Kidney (tissue), 14 donors: Measurements from ENCODE around the gene SORCS2. TPM values are rescaled to one million over a fixed set of nuclear protein-coding genes. Genes with fewer than 3 reads are reported as not detected.

Source experiments
- DNase-seq, 5 donors: peaks; one replicate each; pipeline ENCODE4 v3.0.0-alpha.2; 2013 to 2020
- FAIRE-seq: peaks from 2 replicates; lab custom pipeline; 2012; peaks lifted over from hg19 to GRCh38; lab: Jason Lieb, UNC
- H3K27ac ChIP-seq, 2 donors: one replicate each; pipeline ENCODE4 v1.7.0; 2013; ENCODE audit warnings: low read depth in 2 of 2, low read length in 2 of 2, inconsistent platforms in 1 of 2
- H3K27me3 ChIP-seq: one replicate; pipeline ENCODE4 v1.7.1; 2013; ENCODE audit warnings: low read length, inconsistent platforms; ENCODE audit not compliant: control insufficient read depth, insufficient read depth
- H3K36me3 ChIP-seq, 3 donors: one replicate each; pipeline versions ENCODE4 v1.7.0 to v1.7.1; 2013; ENCODE audit warnings: low read length in 3 of 3, control low read depth in 1 of 3, inconsistent platforms in 1 of 3; ENCODE audit not compliant: insufficient read depth in 3 of 3, control insufficient read depth in 2 of 3
- H3K4me1 ChIP-seq, 3 donors: one replicate each; pipeline versions ENCODE4 v1.7.0 to v1.7.1; 2013; ENCODE audit warnings: low read length in 3 of 3, inconsistent platforms in 1 of 3, low read depth in 1 of 3; ENCODE audit not compliant: control insufficient read depth in 2 of 3, insufficient read depth in 2 of 3
- H3K4me3 ChIP-seq, 3 donors: one replicate each; pipeline versions ENCODE4 v1.7.0 to v1.8.1; 2013; ENCODE audit warnings: low read length in 3 of 3, control low read depth in 1 of 3, inconsistent platforms in 1 of 3
- H3K9ac ChIP-seq, 3 donors: one replicate each; pipeline versions ENCODE4 v1.7.0 to v1.7.1; 2013; ENCODE audit warnings: low read length in 3 of 3, control low read depth in 1 of 3, inconsistent platforms in 1 of 3
- H3K9me3 ChIP-seq, 3 donors: one replicate each; pipeline versions ENCODE4 v1.7.0 to v1.7.1; 2013; ENCODE audit warnings: low read length in 3 of 3, control low read depth in 1 of 3, inconsistent platforms in 1 of 3; ENCODE audit not compliant: control insufficient read depth in 2 of 3, insufficient read depth in 1 of 3
- intact Hi-C: fragments of 100-400 bp; cut with DNase I; formaldehyde crosslinking; loops from one replicate; pipeline ENCODE4 v1.11.1; 2022
- polyA plus RNA-seq: library from polyadenylated mRNA; stranded (reverse); fragments of 350-450 nt; fragmentation: Illumina TruSeq; extraction: RNeasy Lipid Tissue Mini Kit (QIAGEN cat#74804); gene quantifications from one replicate; pipeline ENCODE4 v1.2.3, GENCODE V29; 2014; ENCODE audit warnings: low read depth, low replicate concordance; ENCODE audit not compliant: insufficient read depth
- total RNA-seq: library from RNA; stranded (reverse); fragmentation: NEBNext Ultra II Directional; extraction: Animal tissue kit (Norgen Biotek cat#: 25700); gene quantifications from one replicate; pipeline ENCODE4 v1.2.1, GENCODE V29; 2021
- TF ChIP-seq, protein P1 (sequence below): IDR thresholded peaks from 3 replicates; pipeline ENCODE4 v1.5.1; 2012; ENCODE audit warnings: mild to moderate bottlenecking, moderate library complexity, borderline replicate concordance; ENCODE audit not compliant: insufficient read depth; ENCODE audit errors: extremely low read depth
- donor health status: control.
- donor health status: control.
- donor health status: control.
- donor health status: control.
- donor health status: control.
- donor health status: DM: yes; HTN: yes; CAD: no.
- donor health status: Normal renal cell carcinoma (clear cell type).

The SORCS2 gene
- total and polyA plus RNA-seq, 2 donors from 2014 or later, result 6.1 to 9.1 TPM

DNA sequence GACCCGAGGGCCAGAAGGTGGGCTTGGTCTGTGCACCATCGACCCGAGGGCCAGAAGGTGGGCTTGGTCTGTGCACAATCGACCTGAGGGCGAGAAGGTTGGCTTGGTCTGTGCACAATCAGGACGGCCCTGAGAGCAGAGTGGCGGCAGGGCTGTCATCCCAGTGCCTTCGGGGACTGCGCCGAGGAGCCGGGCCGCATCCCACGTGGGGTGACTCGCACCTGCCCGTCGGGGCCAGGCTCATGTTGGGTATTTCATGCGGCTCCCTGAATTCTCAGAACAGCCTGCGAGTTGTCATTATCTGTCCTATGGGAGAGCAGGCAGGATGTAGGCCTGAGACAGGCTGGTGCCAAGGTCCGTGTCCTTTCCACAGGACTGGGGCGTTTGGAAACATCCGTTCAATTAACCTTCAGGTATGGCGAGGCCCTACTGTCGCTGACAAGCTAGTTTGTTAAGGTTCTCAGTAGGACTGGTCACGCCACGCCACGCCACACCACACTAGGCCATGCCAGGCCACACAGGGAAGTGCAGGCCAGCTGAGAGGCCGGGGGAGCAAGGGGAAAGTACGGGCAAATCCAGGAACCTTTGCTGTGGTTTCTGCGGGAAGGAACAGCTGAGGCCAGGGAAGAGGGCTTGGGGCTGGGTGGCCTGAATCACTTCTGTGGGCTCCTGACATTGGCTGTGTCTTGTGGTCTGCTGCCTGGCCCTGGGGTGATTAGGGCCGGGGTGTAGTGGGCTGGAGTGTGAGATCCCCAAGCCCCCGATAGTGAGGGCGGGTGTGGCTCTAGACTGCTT, 564.4 kb downstream of the SORCS2 start:
- H3K4me3 ChIP-seq, result no peak overlapping the region
- FAIRE-seq (no peak), DNase-seq (peak in 1 of 5 donors; percentile 69)
- H3K27ac ChIP-seq, result no peak overlapping the region
- H3K36me3 ChIP-seq, result no peaks in the 10 kb centered on the region
- intact Hi-C loops, result no loop called here
- TF ChIP-seq, protein P1, sequence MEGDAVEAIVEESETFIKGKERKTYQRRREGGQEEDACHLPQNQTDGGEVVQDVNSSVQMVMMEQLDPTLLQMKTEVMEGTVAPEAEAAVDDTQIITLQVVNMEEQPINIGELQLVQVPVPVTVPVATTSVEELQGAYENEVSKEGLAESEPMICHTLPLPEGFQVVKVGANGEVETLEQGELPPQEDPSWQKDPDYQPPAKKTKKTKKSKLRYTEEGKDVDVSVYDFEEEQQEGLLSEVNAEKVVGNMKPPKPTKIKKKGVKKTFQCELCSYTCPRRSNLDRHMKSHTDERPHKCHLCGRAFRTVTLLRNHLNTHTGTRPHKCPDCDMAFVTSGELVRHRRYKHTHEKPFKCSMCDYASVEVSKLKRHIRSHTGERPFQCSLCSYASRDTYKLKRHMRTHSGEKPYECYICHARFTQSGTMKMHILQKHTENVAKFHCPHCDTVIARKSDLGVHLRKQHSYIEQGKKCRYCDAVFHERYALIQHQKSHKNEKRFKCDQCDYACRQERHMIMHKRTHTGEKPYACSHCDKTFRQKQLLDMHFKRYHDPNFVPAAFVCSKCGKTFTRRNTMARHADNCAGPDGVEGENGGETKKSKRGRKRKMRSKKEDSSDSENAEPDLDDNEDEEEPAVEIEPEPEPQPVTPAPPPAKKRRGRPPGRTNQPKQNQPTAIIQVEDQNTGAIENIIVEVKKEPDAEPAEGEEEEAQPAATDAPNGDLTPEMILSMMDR, result no peak
- peaks cover 0 to 4% (median 0%) of the 10 kb centered on the region in 3 donors for H3K4me1 ChIP-seq
- H3K9me3 ChIP-seq, result no peaks in the 10 kb centered on the region
- no peaks in the 10 kb centered on the region for H3K27me3 ChIP-seq
- H3K9ac ChIP-seq, result no peak overlapping the region

DNA sequence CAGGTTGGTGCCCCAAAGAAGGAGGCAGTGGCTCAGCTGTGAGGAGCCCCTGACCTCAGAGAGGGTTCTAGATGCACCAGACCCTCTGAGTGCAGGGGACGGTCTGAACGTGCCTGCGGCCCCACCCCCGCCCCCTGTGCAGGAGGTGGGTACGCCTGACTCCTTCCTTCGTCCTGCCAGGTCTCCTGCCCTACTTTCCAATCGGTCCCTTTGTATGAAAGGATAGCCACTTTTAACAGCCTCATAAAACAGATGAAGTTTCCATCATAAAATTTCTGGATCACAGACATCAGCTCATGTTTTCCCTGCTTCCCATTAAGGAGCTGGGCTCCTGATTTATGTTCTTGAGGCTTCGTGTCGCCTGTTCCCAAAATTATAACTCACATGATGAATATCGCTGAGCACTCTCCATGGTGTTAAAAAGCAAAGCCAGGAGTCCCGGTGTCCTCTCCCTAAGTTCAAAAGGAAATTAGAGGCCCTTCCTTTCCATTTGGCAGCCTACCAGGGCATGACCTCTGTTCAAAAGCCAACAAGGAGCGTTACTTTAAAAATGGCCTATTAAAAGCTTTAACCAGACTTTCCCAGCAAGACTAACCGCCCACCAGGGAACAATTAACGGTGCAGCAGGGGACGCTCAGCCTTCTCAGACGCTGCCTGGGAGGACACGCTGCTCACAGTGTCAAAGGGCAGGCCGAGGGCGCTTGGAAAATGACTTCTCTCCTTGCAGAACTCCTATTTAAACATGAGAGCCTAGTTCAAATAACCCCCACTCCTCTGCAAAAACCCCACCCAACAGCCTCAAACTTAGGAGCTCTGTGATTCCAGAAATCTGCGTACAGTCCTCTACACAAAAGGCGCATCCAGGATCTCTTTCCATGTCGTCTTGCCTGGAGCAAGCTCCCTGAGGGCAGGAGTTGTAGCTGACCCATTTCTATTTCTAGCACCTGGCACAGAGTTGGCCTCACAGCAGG, 565.4 kb downstream of the SORCS2 start:
- FAIRE-seq, result no peak
- H3K27ac ChIP-seq, result no peak overlapping the region
- H3K36me3 ChIP-seq, result no peaks in the 10 kb centered on the region
- peak in 4 of 5 donors; percentile 51 to 89 (median 76) for DNase-seq
- H3K4me3 ChIP-seq, result no peak overlapping the region
- H3K9ac ChIP-seq, result no peak overlapping the region
- peaks cover 0 to 4% (median 0%) of the 10 kb centered on the region in 3 donors for H3K4me1 ChIP-seq
- intact Hi-C loops, result no loop called here
- no peaks in the 10 kb centered on the region for H3K9me3 ChIP-seq
- TF ChIP-seq, protein P1, result no peak
- H3K27me3 ChIP-seq, result no peaks in the 10 kb centered on the region

DNA sequence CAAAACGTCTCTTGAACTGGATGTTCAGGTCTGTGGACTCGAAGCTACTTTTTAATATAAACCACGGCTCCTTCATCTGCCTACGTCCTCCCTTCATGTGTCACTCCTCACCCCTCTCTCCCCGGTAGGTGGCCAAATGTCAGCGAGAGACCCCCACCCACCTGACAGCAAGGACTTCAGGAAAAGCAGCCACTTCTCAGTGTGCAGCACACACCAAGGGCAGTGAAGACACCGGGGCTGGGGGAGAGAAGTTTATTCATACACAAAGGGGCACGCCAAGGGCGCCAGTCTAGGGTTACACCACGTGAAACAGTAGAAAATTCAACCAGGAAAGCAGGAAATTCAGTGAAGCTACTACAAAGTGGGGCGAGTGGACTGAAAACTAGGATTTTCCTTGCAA, 566.1 kb downstream of the SORCS2 start:
- FAIRE-seq (no peak), DNase-seq (peak in 4 of 5 donors; percentile 53 to 75 (median 58))
- Histone ChIP-seq H3K27ac (no peak overlapping the region), H3K4me1 (peaks cover 0 to 4% (median 0%) of the 10 kb centered on the region in 3 donors), H3K27me3 (no peaks in the 10 kb centered on the region), H3K4me3 (no peak overlapping the region), H3K9ac (no peak overlapping the region), H3K36me3 (no peaks in the 10 kb centered on the region), H3K9me3 (no peaks in the 10 kb centered on the region)
- intact Hi-C loops, result no loop called here
- TF ChIP-seq, protein P1, result no peak
